Cardiac muscle cell (in vitro differentiated cells and primary cell): ENCODE measurements around the gene OPRL1. TPM values are rescaled to one million over a fixed set of nuclear protein-coding genes. Genes with fewer than 3 reads are reported as not detected.

ENCODE experiments used
- DNase-seq, 2 donors: peaks; one replicate each; pipeline versions ENCODE4 v3.0.0 to v3.0.0-alpha.2; 2010 to 2017; ENCODE audit warnings: low read depth in 1 of 2, low spot score in 1 of 2
- H3K27ac ChIP-seq: fragments of 200-600 bp; sonication (generic); 2 replicates; pipeline ENCODE4 v1.5.1; 2016
- H3K27me3 ChIP-seq: fragments of 200-600 bp; sonication (generic); 2 replicates; pipeline ENCODE4 v1.6.0; 2016; ENCODE audit warnings: control low read depth
- H3K36me3 ChIP-seq: fragments of 200-600 bp; sonication (generic); 2 replicates; pipeline ENCODE4 v1.5.1; 2016; ENCODE audit warnings: control low read depth
- H3K4me1 ChIP-seq: fragments of 200-600 bp; sonication (generic); 2 replicates; pipeline ENCODE4 v1.8.1; 2017; ENCODE audit warnings: low read depth, mild to moderate bottlenecking, mixed run types
- H3K4me3 ChIP-seq: fragments of 200-600 bp; sonication (generic); 2 replicates; pipeline ENCODE4 v1.5.1; 2016; ENCODE audit warnings: mild to moderate bottlenecking
- H3K9me3 ChIP-seq: fragments of 200-600 bp; sonication (generic); 2 replicates; pipeline ENCODE4 v1.5.1; 2017; ENCODE audit warnings: low read depth, mild to moderate bottlenecking, control low read depth
- CTCF ChIP-seq: IDR thresholded peaks from 2 replicates; pipeline ENCODE4 v1.5.1; 2012; ENCODE audit warnings: low read depth, mild to moderate bottlenecking, low read length
- polyA plus RNA-seq: library from polyadenylated mRNA; unstranded; fragments of >200 nt; fragmentation: Nextera tagmentation; extraction: Ambion mirVana; gene quantifications from 2 replicates; pipeline ENCODE4 v1.2.1, GENCODE V29; 2016
- total RNA-seq: library from RNA; depleted of rRNA; stranded (reverse); fragments of >200 nt; gene quantifications from 2 replicates; pipeline ENCODE4 v1.2.3, GENCODE V29; 2016

Gene OPRL1
- total and polyA plus RNA-seq, 2 experiments from 2014 or later, result 2.1 to 9.6 TPM

GRCh38 chr20:64074963-64075362, 4.9 kb upstream of the OPRL1 start:
- Histone ChIP-seq H3K4me3 (no peak overlapping the region), H3K9me3 (no peaks in the 10 kb centered on the region), H3K4me1 (peaks cover 5% of the 10 kb centered on the region), H3K27me3 (no peaks in the 10 kb centered on the region), H3K27ac (no peak overlapping the region), H3K36me3 (peaks cover 6% of the 10 kb centered on the region)
- DNase-seq, result no peak
- no peak for TF ChIP-seq CTCF

- TF ChIP-seq CTCF, result no peak
- Histone ChIP-seq H3K27me3 (no peaks in the 10 kb centered on the region), H3K9me3 (no peaks in the 10 kb centered on the region), H3K4me3 (no peak overlapping the region), H3K4me1 (peaks cover 5% of the 10 kb centered on the region), H3K27ac (no peak overlapping the region), H3K36me3 (peaks cover 4% of the 10 kb centered on the region)
- no peak for DNase-seq
Observed at GRCh38 chr20:64075556-64075955, 4.3 kb upstream of the OPRL1 start.

- TF ChIP-seq CTCF, result no peak
- Histone ChIP-seq H3K27ac (no peak overlapping the region), H3K4me3 (no peak overlapping the region), H3K27me3 (no peaks in the 10 kb centered on the region), H3K36me3 (peaks cover 4% of the 10 kb centered on the region), H3K4me1 (peaks cover 8% of the 10 kb centered on the region), H3K9me3 (no peaks in the 10 kb centered on the region)
- no peak for DNase-seq
Observed at GRCh38 chr20:64076061-64076997, 3.6 kb upstream of the OPRL1 start.

GRCh38 chr20:64077094-64077493, 2.8 kb upstream of the OPRL1 start:
- H3K27ac ChIP-seq, result no peak overlapping the region
- no peaks in the 10 kb centered on the region for H3K27me3 ChIP-seq
- no peak for TF ChIP-seq CTCF
- H3K36me3 ChIP-seq, result peaks cover under 1% of the 10 kb centered on the region
- peaks cover 12% of the 10 kb centered on the region for H3K4me1 ChIP-seq
- H3K4me3 ChIP-seq, result no peak overlapping the region
- no peaks in the 10 kb centered on the region for H3K9me3 ChIP-seq
- DNase-seq, result no peak

GRCh38 chr20:64077541-64077875, 2.4 kb upstream of the OPRL1 start:
- TF ChIP-seq CTCF, result no peak
- Histone ChIP-seq H3K4me1 (peaks cover 17% of the 10 kb centered on the region), H3K4me3 (no peak overlapping the region), H3K36me3 (no peaks in the 10 kb centered on the region), H3K27me3 (no peaks in the 10 kb centered on the region), H3K9me3 (no peaks in the 10 kb centered on the region), H3K27ac (no peak overlapping the region)
- DNase-seq, result no peak
